Thoracic aorta (tissue), 2 donors: ENCODE data around the gene MMP12. TPM values are rescaled to one million over a fixed set of nuclear protein-coding genes. Genes with fewer than 3 reads are reported as not detected.

Experiments used
- ATAC-seq: fragments of 150-250 bp; one replicate; pipeline ENCODE4 v1.8.0; 2017; ENCODE audit warnings: low read depth; ENCODE audit not compliant: insufficient number of reproducible peaks, low FRiP score
- DNase-seq: peaks from one replicate; pipeline ENCODE4 v3.0.0-alpha.2; 2020; ENCODE audit warnings: low spot score
- H3K27ac ChIP-seq, 2 donors: fragments of 200-600 bp; sonication (generic); 1 replicate in 1 of 2; 2 replicates in 1 of 2; pipeline ENCODE4 v1.5.1; 2016; ENCODE audit warnings: mild to moderate bottlenecking in 2 of 2, moderate library complexity in 2 of 2
- H3K27me3 ChIP-seq: fragments of 200-600 bp; sonication (generic); replicated peaks from 2 replicates; pipeline ENCODE4 v1.6.0; 2016; ENCODE audit warnings: mild to moderate bottlenecking; ENCODE audit not compliant: insufficient read depth
- H3K36me3 ChIP-seq: fragments of 200-600 bp; sonication (generic); one replicate; pipeline ENCODE4 v1.5.1; 2016
- H3K4me1 ChIP-seq, 2 donors: fragments of 200-600 bp; sonication (generic); 1 replicate in 1 of 2; 2 replicates in 1 of 2; pipeline versions ENCODE4 v1.5.1 to v1.6.0; 2016; ENCODE audit warnings: low read depth in 2 of 2, mild to moderate bottlenecking in 1 of 2; ENCODE audit not compliant: control insufficient read depth in 1 of 2
- H3K4me3 ChIP-seq: fragments of 200-600 bp; sonication (generic); 2 replicates; pipeline ENCODE4 v1.5.1; 2016; ENCODE audit warnings: mild to moderate bottlenecking
- H3K9me3 ChIP-seq: fragments of 200-600 bp; sonication (generic); 2 replicates; pipeline ENCODE4 v1.5.1; 2016
- CTCF ChIP-seq: fragments of 200-600 bp; sonication (generic); IDR thresholded peaks from one replicate; pipeline ENCODE4 v1.5.1; 2019; ENCODE audit warnings: antibody characterized with exemption
- total RNA-seq, 2 donors: library from RNA; depleted of rRNA; stranded (reverse); fragments of >200 nt; gene quantifications; one replicate each; pipeline versions ENCODE4 v1.1.0 to v1.2.3, GENCODE V29; 2016

The MMP12 gene
- total RNA-seq: not detected

- ATAC-seq (no peak), DNase-seq (no peak)
- Histone ChIP-seq H3K4me1 (no peaks in the 10 kb centered on the region), H3K9me3 (no peaks in the 10 kb centered on the region), H3K36me3 (no peaks in the 10 kb centered on the region), H3K4me3 (no peak within 1 kb of the TSS), H3K27ac (no peak within 1 kb of the TSS), H3K27me3 (no peaks in the 10 kb centered on the region)
- no peak for TF ChIP-seq CTCF
Observed at GRCh38 chr11:102874852-102875251, at the start of gene MMP12. TSS of gene MMP12 (minus strand) at chr11:102874982. CDS start at chr11:102874937, 45 bp downstream.

DNA sequence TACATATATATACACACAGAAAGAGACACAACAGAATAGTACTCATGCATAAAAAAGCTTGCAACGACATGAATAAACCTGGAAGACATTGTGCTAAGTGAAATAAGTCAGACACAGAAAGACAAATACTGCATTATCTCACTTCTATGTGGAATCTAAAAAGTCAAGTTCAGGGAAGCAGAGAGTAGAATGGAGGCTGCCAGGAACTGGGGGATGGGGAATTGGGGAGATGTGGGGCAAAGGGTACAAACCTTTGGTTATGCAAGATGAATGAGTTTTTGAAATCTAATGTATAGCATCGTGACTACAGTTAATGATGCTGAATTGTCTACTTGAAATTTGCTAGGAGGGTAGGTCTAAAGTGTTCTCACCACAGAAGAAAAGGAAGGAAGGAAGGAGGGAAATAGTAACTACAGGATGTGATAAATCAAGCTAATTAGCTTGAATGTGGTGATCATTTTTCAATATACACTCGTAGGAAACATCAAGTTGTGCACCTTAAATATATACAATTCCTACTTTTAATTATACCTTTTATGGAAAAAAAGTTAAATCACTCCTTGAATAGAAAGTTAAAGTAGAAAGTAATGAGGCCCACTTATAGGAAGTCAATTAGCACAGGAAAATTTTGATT, 46.9 kb upstream of the MMP12 start:
- no peaks in the 10 kb centered on the region for H3K4me1 ChIP-seq
- no peak for ATAC-seq
- no peak for TF ChIP-seq CTCF
- no peaks in the 10 kb centered on the region for H3K36me3 ChIP-seq
- H3K4me3 ChIP-seq: no peak overlapping the region
- H3K27me3 ChIP-seq: no peaks in the 10 kb centered on the region
- no peak overlapping the region for H3K27ac ChIP-seq
- no peak for DNase-seq
- no peaks in the 10 kb centered on the region for H3K9me3 ChIP-seq

- Histone ChIP-seq H3K36me3 (no peaks in the 10 kb centered on the region), H3K27me3 (no peaks in the 10 kb centered on the region), H3K4me3 (no peak overlapping the region), H3K4me1 (no peaks in the 10 kb centered on the region), H3K27ac (no peak overlapping the region), H3K9me3 (no peaks in the 10 kb centered on the region)
- ATAC-seq: no peak
- no peak for DNase-seq
- TF ChIP-seq CTCF: no peak
Observed at GRCh38 chr11:102920118-102920684, 45.4 kb upstream of the MMP12 start.

GRCh38 chr11:102915044-102915375, 40.2 kb upstream of the MMP12 start:
- Histone ChIP-seq H3K4me3 (no peak overlapping the region), H3K4me1 (no peaks in the 10 kb centered on the region), H3K36me3 (no peaks in the 10 kb centered on the region), H3K27me3 (no peaks in the 10 kb centered on the region), H3K27ac (no peak overlapping the region), H3K9me3 (no peaks in the 10 kb centered on the region)
- DNase-seq: no peak
- peak; percentile 3 for TF ChIP-seq CTCF
- no peak for ATAC-seq

GRCh38 chr11:102914238-102915043, 39.7 kb upstream of the MMP12 start:
- no peak overlapping the region for H3K27ac ChIP-seq

More at GRCh38 chr11:102914238-102915043, 39.7 kb upstream of the MMP12 start:
- ATAC-seq (no peak), DNase-seq (no peak)
- TF ChIP-seq CTCF: peak; percentile 32
- no peaks in the 10 kb centered on the region for H3K27me3 ChIP-seq
- no peak overlapping the region for H3K4me3 ChIP-seq
- no peaks in the 10 kb centered on the region for H3K4me1 ChIP-seq
- H3K36me3 ChIP-seq: no peaks in the 10 kb centered on the region
- H3K9me3 ChIP-seq: no peaks in the 10 kb centered on the region
